Measurements from ENCODE around the gene PTPN14. TPM values are rescaled to one million over a fixed set of nuclear protein-coding genes. Genes with fewer than 3 reads are reported as not detected.
"Not testable (repeated sequence)": the region's sequence is repeated elsewhere in the genome, so short reads cannot be mapped to it uniquely, and the experiment has no call there.

Gene PTPN14
- total and polyA plus RNA-seq, 11 donors = 8.7 to 52.0 (median 33.5) TPM

- Histone ChIP-seq H3K27ac (no peak overlapping the region), H3K9me3 (no peaks in the 10 kb centered on the region), H3K4me3 (no peak overlapping the region), H3K36me3 (no peaks in the 10 kb centered on the region), H3K4me1 (peaks cover 0 to 32% (median 5%) of the 10 kb centered on the region in 12 donors), H3K27me3 (no peaks in the 10 kb centered on the region)
- ATAC-seq = no peak
- no peak for TF ChIP-seq POLR2A (IDR thresholded peaks at IDR 0.05)
- TF ChIP-seq, protein P1, sequence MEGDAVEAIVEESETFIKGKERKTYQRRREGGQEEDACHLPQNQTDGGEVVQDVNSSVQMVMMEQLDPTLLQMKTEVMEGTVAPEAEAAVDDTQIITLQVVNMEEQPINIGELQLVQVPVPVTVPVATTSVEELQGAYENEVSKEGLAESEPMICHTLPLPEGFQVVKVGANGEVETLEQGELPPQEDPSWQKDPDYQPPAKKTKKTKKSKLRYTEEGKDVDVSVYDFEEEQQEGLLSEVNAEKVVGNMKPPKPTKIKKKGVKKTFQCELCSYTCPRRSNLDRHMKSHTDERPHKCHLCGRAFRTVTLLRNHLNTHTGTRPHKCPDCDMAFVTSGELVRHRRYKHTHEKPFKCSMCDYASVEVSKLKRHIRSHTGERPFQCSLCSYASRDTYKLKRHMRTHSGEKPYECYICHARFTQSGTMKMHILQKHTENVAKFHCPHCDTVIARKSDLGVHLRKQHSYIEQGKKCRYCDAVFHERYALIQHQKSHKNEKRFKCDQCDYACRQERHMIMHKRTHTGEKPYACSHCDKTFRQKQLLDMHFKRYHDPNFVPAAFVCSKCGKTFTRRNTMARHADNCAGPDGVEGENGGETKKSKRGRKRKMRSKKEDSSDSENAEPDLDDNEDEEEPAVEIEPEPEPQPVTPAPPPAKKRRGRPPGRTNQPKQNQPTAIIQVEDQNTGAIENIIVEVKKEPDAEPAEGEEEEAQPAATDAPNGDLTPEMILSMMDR (IDR thresholded peaks at IDR 0.05) = no peak
- DNase-seq = no peak
- 67 to 78% (median 74%) methylated on average over 5 of the region's 5 CpGs for WGBS, 4 donors
- intact Hi-C loops (cut with DNase I) = loop anchor here in 2 of 10 donors (5.0 to 10.0 kb wide), 3 partner anchors 53 to 87 kb away; no protein-coding TSS in a partner anchor
These were observed 59.8 kb downstream of the PTPN14 start for GRCh38 chr1:214491468-214492146.

DNA sequence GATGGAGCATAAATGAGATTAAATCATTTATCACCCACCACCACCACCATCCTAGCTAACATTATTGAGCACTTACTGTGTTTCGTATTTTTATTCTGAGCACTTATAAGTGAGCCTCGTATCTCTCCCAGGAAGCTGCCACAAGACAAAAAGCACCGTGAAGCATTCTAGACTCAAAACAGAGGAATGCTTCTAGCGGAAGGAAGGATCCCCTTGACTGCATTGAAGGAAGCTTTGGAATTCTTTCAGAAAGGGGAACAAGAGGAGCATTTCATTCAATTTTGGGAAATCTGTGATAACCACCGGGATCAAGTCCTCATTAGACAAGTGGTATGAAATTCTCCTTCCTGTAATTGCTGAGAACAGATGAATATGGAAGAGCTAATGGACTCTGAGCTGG, 66.3 kb downstream of the PTPN14 start:
- H3K36me3 ChIP-seq = no peaks in the 10 kb centered on the region
- 73 to 87% (median 77%) methylated on average over 5 of the region's 5 CpGs for WGBS, 4 donors
- intact Hi-C loops (cut with DNase I) = no loop called here
- H3K4me3 ChIP-seq = no peak overlapping the region
- TF ChIP-seq POLR2A (IDR thresholded peaks at IDR 0.05) = no peak
- TF ChIP-seq, protein P1 (IDR thresholded peaks at IDR 0.05) = no peak
- no peaks in the 10 kb centered on the region for H3K27me3 ChIP-seq
- H3K9me3 ChIP-seq = no peaks in the 10 kb centered on the region
- H3K4me1 ChIP-seq = peaks cover 0 to 9% (median 0%) of the 10 kb centered on the region in 12 donors
- ATAC-seq (no peak), DNase-seq (no peak)
- H3K27ac ChIP-seq = no peak overlapping the region

DNA sequence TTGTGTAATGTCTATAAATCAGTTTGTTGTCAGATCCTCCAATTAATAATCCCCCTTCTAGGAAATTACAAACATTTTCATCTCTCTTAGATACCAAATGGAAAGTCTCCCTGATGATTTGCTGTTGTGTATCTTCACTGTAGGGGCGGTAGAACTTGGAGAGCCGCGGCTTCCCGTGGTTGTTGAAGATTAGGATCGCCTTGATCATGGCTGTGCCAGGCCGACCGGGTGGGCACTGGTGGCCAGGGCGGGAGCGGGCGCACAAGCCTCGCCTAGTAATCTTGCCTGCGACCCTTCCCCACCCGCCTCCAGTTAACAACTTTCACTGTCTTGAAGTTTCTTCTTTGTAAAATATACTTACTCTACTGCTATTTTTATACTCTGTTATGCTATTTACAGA, 68.2 kb downstream of the PTPN14 start:
- DNase-seq; H3K27me3 ChIP-seq; H3K27ac ChIP-seq; H3K9me3 ChIP-seq; H3K4me3 ChIP-seq; H3K36me3 ChIP-seq; intact Hi-C loops (cut with DNase I); H3K4me1 ChIP-seq; ATAC-seq: not testable (repeated sequence)
- WGBS, 4 donors = 80 to 86% (median 81%) methylated on average over 13 of the region's 13 CpGs

GRCh38 chr1:214481983-214482634, 69.3 kb downstream of the PTPN14 start:
- H3K9me3 ChIP-seq; H3K36me3 ChIP-seq; ATAC-seq; H3K4me3 ChIP-seq; DNase-seq; H3K27ac ChIP-seq; intact Hi-C loops (cut with DNase I); H3K27me3 ChIP-seq: not testable (repeated sequence)
- 47 to 74% (median 53%) methylated on average over 2 of the region's 2 CpGs for WGBS, 4 donors
- peaks cover 0 to 16% (median 8%) of the 10 kb centered on the region in 12 donors for H3K4me1 ChIP-seq

- H3K27me3 ChIP-seq = no peaks in the 10 kb centered on the region
- peak overlapping the region in 3 of 12 donors; percentile 3 to 28 (median 16) for H3K27ac ChIP-seq
- intact Hi-C loops (cut with DNase I) = no loop called here
- no peaks in the 10 kb centered on the region for H3K36me3 ChIP-seq
- no peak for DNase-seq
- TF ChIP-seq POLR2A (IDR thresholded peaks at IDR 0.05) = no peak
- TF ChIP-seq, protein P1 (IDR thresholded peaks at IDR 0.05) = no peak
- peak in 2 of 4 donors; percentile 11 to 45 for ATAC-seq
- WGBS, 4 donors = 65 to 71% (median 69%) methylated on average over 7 of the region's 7 CpGs
- H3K4me3 ChIP-seq = no peak overlapping the region
- no peaks in the 10 kb centered on the region for H3K9me3 ChIP-seq
- H3K4me1 ChIP-seq = peaks cover 0 to 46% (median 20%) of the 10 kb centered on the region in 12 donors
These were observed 74.2 kb downstream of the PTPN14 start for GRCh38 chr1:214476986-214477870.
